HepG2 (cell line): ENCODE results near the gene B4GALT2. TPM values are rescaled to one million over a fixed set of nuclear protein-coding genes. Genes with fewer than 3 reads are reported as not detected.

Experiments
- ATAC-seq: fragments of 200-7000 bp; cut with Tn5 transposase; 3 replicates; pipeline ENCODE4 v1.9.1; 2020; ENCODE audit warnings: mild to moderate bottlenecking, moderate library complexity
- BruUV-seq: library from RNA; stranded (reverse); fragments of 400-500 nt; replicated peaks from 2 replicates; lab custom pipeline; 2021; lab: Mats Ljungman, UMichigan
- CTCF ChIA-PET: fragments of 300-600 bp; formaldehyde crosslinking; extraction: SDS; loops from one replicate; lab custom pipeline; 2021; ENCODE audit warnings: low total read pairs, inconsistent platforms, low intra/inter-chr PET ratio; lab: Yijun Ruan, JAX
- POLR2A ChIA-PET: fragments of 350-600 bp; sonication (Branson Sonifier 250); formaldehyde crosslinking; loops from one replicate; lab custom pipeline; 2020; ENCODE audit warnings: antibody characterized with exemption, inconsistent platforms; lab: Yijun Ruan, JAX
- DNase-seq: peaks from one replicate; pipeline ENCODE4 v3.0.0-alpha.2; 2015; ENCODE audit warnings: low spot score
- FAIRE-seq: peaks from 3 replicates; lab custom pipeline; 2011; peaks lifted over from hg19 to GRCh38; lab: Jason Lieb, UNC
- H2AFZ ChIP-seq: one replicate; pipeline ENCODE4 v1.6.1; 2011; ENCODE audit warnings: low read length, inconsistent platforms
- H3K27ac ChIP-seq: fragments of 300-600 bp; 3 replicates; pipeline ENCODE4 v1.8.0; 2011; ENCODE audit warnings: mixed run types, mild to moderate bottlenecking, mixed read lengths, low read length, inconsistent platforms; ENCODE audit not compliant: insufficient read depth; ENCODE audit errors: extremely low read length
- H3K27me3 ChIP-seq, 2 experiments: fragments of 200-600 bp in 1 of 2; 2 replicates in 1 of 2; 3 replicates in 1 of 2; pipeline versions ENCODE4 v1.6.0 to v1.8.0; 2011; ENCODE audit warnings: low read length in 2 of 2, mild to moderate bottlenecking in 2 of 2, moderate library complexity in 2 of 2, inconsistent platforms in 1 of 2; ENCODE audit not compliant: insufficient read depth in 2 of 2, control insufficient read depth in 1 of 2
- H3K36me3 ChIP-seq, 2 experiments: fragments of 200-600 bp in 1 of 2; replicated peaks in 1 of 2; 2 replicates in 1 of 2; 3 replicates in 1 of 2; pipeline versions ENCODE4 v1.5.1 to v1.8.0; 2011; ENCODE audit warnings: low read length in 2 of 2, inconsistent platforms in 1 of 2; ENCODE audit not compliant: insufficient read depth in 2 of 2, control insufficient read depth in 1 of 2
- H3K4me1 ChIP-seq: 2 replicates; pipeline ENCODE4 v1.5.1; 2012; ENCODE audit warnings: low read length, inconsistent platforms; ENCODE audit not compliant: insufficient read depth
- H3K4me2 ChIP-seq: 2 replicates; pipeline ENCODE4 v1.6.0; 2011; ENCODE audit warnings: low read depth, low read length, inconsistent platforms
- H3K4me3 ChIP-seq, 3 experiments: fragments of 200-600 bp in 1 of 3; sonication (generic), shearing (Covaris generic) in 1 of 3; replicated peaks in 1 of 3; 2 replicates each; pipeline ENCODE4 v1.5.1; 2011 to 2016; ENCODE audit warnings: low read length in 3 of 3, inconsistent platforms in 2 of 3, low read depth in 2 of 3, mild to moderate bottlenecking in 2 of 3, control low read depth in 1 of 3, mixed read lengths in 1 of 3; ENCODE audit not compliant: insufficient read depth in 1 of 3
- H3K79me2 ChIP-seq: one replicate; pipeline ENCODE4 v1.6.1; 2011; ENCODE audit warnings: low read length, inconsistent platforms; ENCODE audit not compliant: insufficient read depth
- H3K9ac ChIP-seq: 2 replicates; pipeline ENCODE4 v1.6.0; 2011; ENCODE audit warnings: mild to moderate bottlenecking, low read depth, low read length, inconsistent platforms; ENCODE audit not compliant: insufficient read depth
- H3K9me3 ChIP-seq: 2 replicates; pipeline ENCODE4 v1.5.1; 2012; ENCODE audit warnings: mild to moderate bottlenecking, low read length
- H4K20me1 ChIP-seq: 2 replicates; pipeline ENCODE4 v1.6.0; 2011; ENCODE audit warnings: inconsistent platforms, mild to moderate bottlenecking, low read length, moderate library complexity; ENCODE audit not compliant: insufficient read depth
- EP300 ChIP-seq, 3 experiments: sonication (generic) in 1 of 3; formaldehyde crosslinking in 1 of 3; IDR thresholded peaks; 2 replicates each; pipeline versions ENCODE4 v1.5.1 to v1.6.1; 2011 to 2020; ENCODE audit warnings: low read depth in 2 of 3, low read length in 2 of 3, borderline replicate concordance in 1 of 3, improper control_type of control experiment in 1 of 3, mild to moderate bottlenecking in 1 of 3, missing genetic modification reagents in 1 of 3, moderate library complexity in 1 of 3
- FOXM1 ChIP-seq: sonication (generic); formaldehyde crosslinking; IDR thresholded peaks from 2 replicates; pipeline ENCODE4 v1.5.0; 2020; ENCODE audit warnings: missing genetic modification reagents
- KDM2A ChIP-seq: sonication (generic); formaldehyde crosslinking; IDR thresholded peaks from 2 replicates; pipeline ENCODE4 v1.4.0; 2020; ENCODE audit warnings: low read depth, missing genetic modification reagents, borderline replicate concordance
- KDM3A ChIP-seq: IDR thresholded peaks from 2 replicates; pipeline ENCODE4 v1.6.1; 2018; ENCODE audit warnings: low read depth, missing compliant biosample characterization
- NCOA5 ChIP-seq: sonication (generic); formaldehyde crosslinking; IDR thresholded peaks from 2 replicates; pipeline ENCODE4 v1.4.0; 2020; ENCODE audit warnings: missing genetic modification reagents
- NR3C1 ChIP-seq: sonication (generic); formaldehyde crosslinking; IDR thresholded peaks from 2 replicates; pipeline ENCODE4 v1.4.0; 2020; ENCODE audit warnings: missing genetic modification reagents
- PHB2 ChIP-seq: fragments of 450-650 bp; IDR thresholded peaks from 2 replicates; pipeline ENCODE4 v1.6.1; 2018; ENCODE audit not compliant: partially characterized antibody
- SAFB2 ChIP-seq: sonication (generic); formaldehyde crosslinking; IDR thresholded peaks from 2 replicates; pipeline ENCODE4 v1.5.1; 2020; ENCODE audit warnings: missing genetic modification reagents, low read depth, mild to moderate bottlenecking, borderline replicate concordance
- SKIL ChIP-seq: sonication (generic); formaldehyde crosslinking; IDR thresholded peaks from 2 replicates; pipeline ENCODE4 v1.8.0; 2022; ENCODE audit warnings: missing genetic modification reagents, mild to moderate bottlenecking, moderate library complexity, borderline replicate concordance
- SUZ12 ChIP-seq: fragments of 150-350 bp; IDR thresholded peaks from 2 replicates; pipeline ENCODE4 v1.6.1; 2014; ENCODE audit warnings: low read depth, low read length
- TBP ChIP-seq: sonication (generic); formaldehyde crosslinking; IDR thresholded peaks from 2 replicates; pipeline ENCODE4 v1.5.0; 2020; ENCODE audit warnings: missing genetic modification reagents
- TMF1 ChIP-seq: sonication (generic); formaldehyde crosslinking; IDR thresholded peaks from 2 replicates; pipeline ENCODE4 v1.8.1; 2022; ENCODE audit warnings: low read depth, missing genetic modification reagents
- ZNF292 ChIP-seq: sonication (generic); formaldehyde crosslinking; IDR thresholded peaks from 2 replicates; pipeline ENCODE4 v1.8.1; 2022; ENCODE audit warnings: mild to moderate bottlenecking, low read depth, missing genetic modification reagents, borderline replicate concordance
- ZNF30 ChIP-seq: sonication (generic); formaldehyde crosslinking; IDR thresholded peaks from 2 replicates; pipeline ENCODE4 v1.5.0; 2020; ENCODE audit warnings: mild to moderate bottlenecking, missing genetic modification reagents
- ZNF503 ChIP-seq: sonication (generic); formaldehyde crosslinking; IDR thresholded peaks from 2 replicates; pipeline ENCODE4 v1.4.0; 2020; ENCODE audit warnings: missing genetic modification reagents
- ZNF562 ChIP-seq: sonication (generic); formaldehyde crosslinking; IDR thresholded peaks from 2 replicates; pipeline ENCODE4 v1.8.0; 2022; ENCODE audit warnings: missing genetic modification reagents, borderline replicate concordance
- WGBS: methylation state at CpG from one replicate; pipeline ENCODE4 v1.1.6; 2017; ENCODE audit warnings: low lambda C conversion rate; 5-methylcytosine and 5-hydroxymethylcytosine counted together
- in situ Hi-C: cut with HindIII; loops from 2 replicates; pipeline ENCODE4 v1.10.0; 2017; ENCODE audit warnings: low pct_unique_long_range_greater_than_20kb; ENCODE audit not compliant: extremely low pct_ligation_motif_present
- intact Hi-C: fragments of 100-400 bp; cut with micrococcal nuclease; formaldehyde crosslinking; loops from one replicate; pipeline ENCODE4 v1.10.0; 2022; ENCODE audit not compliant: unreplicated experiment
- polyA plus RNA-seq, 8 experiments: library from polyadenylated mRNA; depleted of rRNA in 3 of 8; stranded (reverse) in 7 of 8; unstranded in 1 of 8; fragments of >200 nt; fragmentation: Illumina TruSeq in 4 of 8; extraction: Trizol in 4 of 8; gene quantifications; 2 replicates each; pipeline versions ENCODE4 v1.2.1 to v1.2.3, GENCODE V29; 2011 to 2016; ENCODE audit warnings: low read depth in 4 of 8, missing spikeins in 1 of 8, mixed read lengths in 1 of 8; ENCODE audit not compliant: insufficient read depth in 1 of 8
- total RNA-seq, 5 experiments: library from RNA; depleted of rRNA; stranded (reverse); fragments of >200 nt; fragmentation: Illumina TruSeq; extraction: Trizol; gene quantifications; 2 replicates each; pipeline ENCODE4 v1.2.3, GENCODE V29; 2016; ENCODE audit warnings: low read depth in 1 of 5
- TF ChIP-seq, protein P1 (sequence below): sonication (generic); formaldehyde crosslinking; IDR thresholded peaks from 2 replicates; pipeline ENCODE4 v1.5.0; 2020; ENCODE audit warnings: mild to moderate bottlenecking, low read depth, missing genetic modification reagents, borderline replicate concordance
- TF ChIP-seq, protein P2 (sequence below): sonication (generic); formaldehyde crosslinking; IDR thresholded peaks from 2 replicates; pipeline ENCODE4 v1.4.0; 2020; ENCODE audit warnings: missing genetic modification reagents, borderline replicate concordance

The B4GALT2 gene
- total and polyA plus RNA-seq, 2 of the 13 experiments (the other 11 are each of a cell fraction or from before 2014, with no cell fraction given) = 41.9 to 78.0 TPM

- TF ChIP-seq ZNF30 (CRISPR knock-in tag) (no peak), PHB2 (no peak), TBP (CRISPR knock-in tag) (no peak), KDM2A (no peak), NR3C1 (no peak), SUZ12 (no peak), NCOA5 (CRISPR knock-in tag) (no peak)
- TF ChIP-seq, protein P1, sequence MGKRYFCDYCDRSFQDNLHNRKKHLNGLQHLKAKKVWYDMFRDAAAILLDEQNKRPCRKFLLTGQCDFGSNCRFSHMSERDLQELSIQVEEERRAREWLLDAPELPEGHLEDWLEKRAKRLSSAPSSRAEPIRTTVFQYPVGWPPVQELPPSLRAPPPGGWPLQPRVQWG (CRISPR knock-in tag) = no peak
- TF ChIP-seq, protein P2, sequence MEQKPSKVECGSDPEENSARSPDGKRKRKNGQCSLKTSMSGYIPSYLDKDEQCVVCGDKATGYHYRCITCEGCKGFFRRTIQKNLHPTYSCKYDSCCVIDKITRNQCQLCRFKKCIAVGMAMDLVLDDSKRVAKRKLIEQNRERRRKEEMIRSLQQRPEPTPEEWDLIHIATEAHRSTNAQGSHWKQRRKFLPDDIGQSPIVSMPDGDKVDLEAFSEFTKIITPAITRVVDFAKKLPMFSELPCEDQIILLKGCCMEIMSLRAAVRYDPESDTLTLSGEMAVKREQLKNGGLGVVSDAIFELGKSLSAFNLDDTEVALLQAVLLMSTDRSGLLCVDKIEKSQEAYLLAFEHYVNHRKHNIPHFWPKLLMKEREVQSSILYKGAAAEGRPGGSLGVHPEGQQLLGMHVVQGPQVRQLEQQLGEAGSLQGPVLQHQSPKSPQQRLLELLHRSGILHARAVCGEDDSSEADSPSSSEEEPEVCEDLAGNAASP (CRISPR knock-in tag) = no peak
Measured at GRCh38 chr1:43942411-43942810, 36.6 kb upstream of the B4GALT2 start (continued).

- Histone ChIP-seq H3K9ac (no peak overlapping the region), H2AFZ (no peak overlapping the region), H4K20me1 (no peaks in the 10 kb centered on the region), H3K4me2 (no peak overlapping the region; the same call in 1 of the 2 replicates), H3K79me2 (peaks cover 11% of the 10 kb centered on the region), H3K9me3 (no peaks in the 10 kb centered on the region), H3K27ac (no peak overlapping the region), H3K27me3 (no peaks in the 10 kb centered on the region; a peak in 1 of 5 replicates), H3K4me1 (peaks cover 27% of the 10 kb centered on the region), H3K36me3 (no peaks in the 10 kb centered on the region), H3K4me3 (no peak overlapping the region)
- FAIRE-seq (no peak), DNase-seq (no peak), ATAC-seq (no peak)
- POLR2A ChIA-PET = interaction anchor here (3.8 kb wide), 1 partner anchor 30 kb away, joined by 15 read pairs; the partner anchor contains the start of gene ATP6V0B
- in situ Hi-C loops (no loop called here), intact Hi-C loops (loop anchor here (5.0 kb wide), 1 partner anchor 238 kb away; the partner anchor contains the start of gene ST3GAL3)
- no TSS peak for BruUV-seq
- CTCF ChIA-PET = no interaction called here
- 100% methylated on average over 1 of the region's 1 CpG for WGBS
- TF ChIP-seq KDM3A (CRISPR knock-in tag) = no peak
- TF ChIP-seq ZNF292 (CRISPR knock-in tag) = no peak
- TF ChIP-seq ZNF562 (CRISPR knock-in tag) = no peak
- TF ChIP-seq EP300 (IDR thresholded peaks at IDR 0.05; ENCODE audit: low read depth in 2 of 2, low read length in 2 of 2) = no peak
- no peak for TF ChIP-seq EP300 (CRISPR knock-in tag; IDR thresholded peaks at IDR 0.05; ENCODE audit: borderline replicate concordance)
- TF ChIP-seq FOXM1 (CRISPR knock-in tag) = no peak
- no peak for TF ChIP-seq ZNF503 (CRISPR knock-in tag)
- no peak for TF ChIP-seq TMF1 (CRISPR knock-in tag)
- no peak for TF ChIP-seq TBP (CRISPR knock-in tag)
- no peak for TF ChIP-seq SKIL (CRISPR knock-in tag)
- no peak for TF ChIP-seq SAFB2 (CRISPR knock-in tag)
Measured at GRCh38 chr1:43944860-43945259, 34.1 kb upstream of the B4GALT2 start.
